Activated CD8-positive, alpha-beta T cell treated with anti-CD3 and anti-CD28 coated beads for 36 hours (primary cell): ENCODE measurements around the gene OLFM1. TPM values are rescaled to one million over a fixed set of nuclear protein-coding genes. Genes with fewer than 3 reads are reported as not detected.

ENCODE experiments used
- ATAC-seq: fragments of 200-7000 bp; cut with Tn5 transposase; one replicate; pipeline ENCODE4 v1.10.0; 2021; ENCODE audit warnings: mild to moderate bottlenecking, moderate library complexity
- CTCF ChIA-PET: fragments of 350-600 bp; sonication (Branson Sonifier 250); formaldehyde crosslinking; loops from one replicate; lab custom pipeline; 2021; ENCODE audit warnings: antibody characterized with exemption; lab: Charles Lee
- POLR2A ChIA-PET: fragments of 350-600 bp; sonication (Branson Sonifier 250); formaldehyde crosslinking; loops from one replicate; lab custom pipeline; 2021; ENCODE audit warnings: antibody characterized with exemption; lab: Charles Lee
- DNase-seq: peaks from one replicate; pipeline ENCODE4 v3.0.0-alpha.2; 2020
- H3K27ac Mint-ChIP-seq: one replicate; pipeline ENCODE4 v1.8.0; 2021; ENCODE audit warnings: mild to moderate bottlenecking, mixed read lengths
- H3K27me3 Mint-ChIP-seq: one replicate; pipeline ENCODE4 v1.8.0; 2021; ENCODE audit warnings: mixed read lengths
- H3K36me3 Mint-ChIP-seq: one replicate; pipeline ENCODE4 v1.8.0; 2021; ENCODE audit warnings: low read depth, mixed read lengths
- H3K4me1 Mint-ChIP-seq: one replicate; pipeline ENCODE4 v1.8.0; 2021; ENCODE audit warnings: low read depth, mixed read lengths
- H3K4me3 Mint-ChIP-seq: one replicate; pipeline ENCODE4 v1.8.0; 2021; ENCODE audit warnings: mild to moderate bottlenecking, moderate library complexity, mixed read lengths
- H3K9me3 Mint-ChIP-seq: one replicate; pipeline ENCODE4 v1.8.0; 2021; ENCODE audit warnings: mixed read lengths
- CTCF ChIP-seq: fragments of 200-600 bp; IDR thresholded peaks from one replicate; pipeline ENCODE4 v1.8.0; 2022; ENCODE audit warnings: antibody characterized with exemption, mild to moderate bottlenecking
- intact Hi-C: fragments of 100-400 bp; cut with micrococcal nuclease; formaldehyde crosslinking; loops from one replicate; pipeline ENCODE4 v1.10.0; 2022
- total RNA-seq, 2 experiments: library from RNA; stranded (reverse); gene quantifications; one replicate each; pipeline ENCODE4 v1.2.3, GENCODE V29; 2021

OLFM1 gene
- total RNA-seq, 2 experiments from 2014 or later, result not detected

- intact Hi-C loops, result no loop called here
- ATAC-seq, result no peak
- Mint-ChIP-seq H3K9me3 (no peaks in the 10 kb centered on the region), H3K36me3 (no peaks in the 10 kb centered on the region), H3K27me3 (peaks cover 20% of the 10 kb centered on the region), H3K4me1 (peaks cover 2% of the 10 kb centered on the region), H3K27ac (no peak overlapping the region), H3K4me3 (no peak overlapping the region)
- no peak for DNase-seq
- TF ChIP-seq CTCF, result no peak
- CTCF ChIA-PET, result no interaction called here
- POLR2A ChIA-PET, result no interaction called here
Measured at GRCh38 chr9:135074354-135075233, 12.9 kb upstream of the OLFM1 start.

- CTCF ChIA-PET, result no interaction called here
- Mint-ChIP-seq H3K27me3 (peaks cover 20% of the 10 kb centered on the region), H3K4me1 (peaks cover 2% of the 10 kb centered on the region), H3K4me3 (no peak overlapping the region), H3K9me3 (no peaks in the 10 kb centered on the region), H3K27ac (no peak overlapping the region), H3K36me3 (no peaks in the 10 kb centered on the region)
- TF ChIP-seq CTCF, result no peak
- ATAC-seq (no peak), DNase-seq (no peak)
- POLR2A ChIA-PET, result no interaction called here
- intact Hi-C loops, result no loop called here
Measured at GRCh38 chr9:135075234-135076142, 12.0 kb upstream of the OLFM1 start.

- DNase-seq (no peak), ATAC-seq (no peak)
- ChIA-PET POLR2A (no interaction called here), CTCF (no interaction called here)
- peaks cover 2% of the 10 kb centered on the region for H3K4me1 Mint-ChIP-seq
- H3K27me3 Mint-ChIP-seq, result peaks cover 20% of the 10 kb centered on the region
- H3K4me3 Mint-ChIP-seq, result no peak overlapping the region
- intact Hi-C loops, result no loop called here
- no peak for TF ChIP-seq CTCF
- H3K36me3 Mint-ChIP-seq, result no peaks in the 10 kb centered on the region
- H3K27ac Mint-ChIP-seq, result no peak overlapping the region
- no peaks in the 10 kb centered on the region for H3K9me3 Mint-ChIP-seq
Measured at GRCh38 chr9:135076143-135076875, 11.2 kb upstream of the OLFM1 start.

GRCh38 chr9:135076876-135077430, 10.5 kb upstream of the OLFM1 start:
- Mint-ChIP-seq H3K36me3 (no peaks in the 10 kb centered on the region), H3K27me3 (peaks cover 20% of the 10 kb centered on the region), H3K4me3 (no peak overlapping the region), H3K27ac (no peak overlapping the region), H3K4me1 (peaks cover 2% of the 10 kb centered on the region), H3K9me3 (no peaks in the 10 kb centered on the region)
- no peak for DNase-seq
- POLR2A ChIA-PET, result no interaction called here
- ATAC-seq, result no peak
- CTCF ChIA-PET, result no interaction called here
- no peak for TF ChIP-seq CTCF
- intact Hi-C loops, result no loop called here
